Endometrial microvascular endothelial cells (primary cell): ENCODE data around the gene TUT7. TPM values are rescaled to one million over a fixed set of nuclear protein-coding genes. Genes with fewer than 3 reads are reported as not detected.
"Not testable (repeated sequence)": the region's sequence is repeated elsewhere in the genome, so short reads cannot be mapped to it uniquely, and the experiment has no call there.

ENCODE experiments used
- in situ Hi-C: cut with HindIII; loops from 2 replicates; pipeline ENCODE4 v1.10.0; 2017; ENCODE audit warnings: low sequenced_read_pairs, low pct_unique_long_range_greater_than_20kb; ENCODE audit errors: inconsistent ontology term
- total RNA-seq: library from RNA; depleted of rRNA; stranded (reverse); fragments of >200 nt; gene quantifications from one replicate; pipeline ENCODE4 v1.2.3, GENCODE V29; 2015; ENCODE audit errors: inconsistent ontology term

The TUT7 gene
- total RNA-seq, 1 donor from 2014 or later, result 13.6 TPM

DNA sequence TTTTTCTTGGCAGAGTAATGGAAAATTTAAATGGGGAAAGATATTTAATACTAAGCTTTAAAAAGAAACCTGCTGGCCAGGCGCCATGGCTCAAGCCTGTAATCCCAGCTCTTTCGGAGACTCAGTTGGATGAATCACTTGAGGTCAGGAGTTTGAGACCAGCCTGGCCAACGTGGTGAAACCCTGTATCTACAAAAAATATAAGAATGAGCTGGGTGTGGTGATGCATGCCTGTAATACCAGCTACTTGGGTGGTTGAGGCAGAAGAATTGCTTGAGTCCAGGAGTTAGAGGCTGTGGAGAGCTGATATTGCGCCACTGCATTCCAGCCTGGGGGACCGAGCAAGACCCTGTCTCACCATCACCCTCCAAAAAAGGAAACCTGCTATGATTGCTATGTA lies 32.8 kb downstream of the TUT7 start:
- in situ Hi-C loops, result no loop called here

DNA sequence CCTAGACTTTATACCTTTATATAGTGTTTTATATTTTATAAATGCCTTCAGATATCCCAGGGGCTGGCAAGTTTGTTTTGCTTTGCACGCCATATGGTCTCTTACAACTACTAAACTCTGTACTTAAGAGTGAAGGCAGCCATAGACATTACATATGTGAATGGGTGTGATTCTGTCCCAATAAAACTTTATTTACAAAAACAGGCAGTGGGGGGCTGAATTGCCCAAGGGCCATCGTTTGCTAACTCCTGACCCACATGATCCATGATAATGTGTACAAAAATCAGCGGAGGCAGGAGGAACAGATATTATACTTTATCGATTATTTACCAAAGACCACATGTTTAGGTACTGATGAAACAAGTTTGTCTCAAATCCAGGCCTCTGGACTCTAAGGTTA lies 36.0 kb downstream of the TUT7 start:
- in situ Hi-C loops, result no loop called here

DNA sequence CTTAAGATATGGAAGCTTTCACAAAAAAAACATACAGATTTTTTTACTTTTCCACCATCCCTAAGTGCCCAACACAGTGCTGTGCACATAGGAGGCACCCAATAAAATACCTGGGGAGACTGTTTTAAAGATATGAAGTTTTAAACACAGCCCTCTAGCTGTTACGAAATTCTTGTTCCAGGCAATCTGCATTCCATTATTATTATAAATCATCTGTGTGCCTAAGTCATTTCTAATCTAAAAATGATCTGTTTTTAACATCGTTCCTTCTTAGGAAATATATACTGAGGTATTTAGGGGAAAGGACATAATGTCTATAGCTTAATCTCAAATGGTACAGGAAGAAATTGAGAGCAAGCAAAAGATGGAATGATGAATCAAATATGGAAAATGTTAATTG lies 39.1 kb downstream of the TUT7 start:
- in situ Hi-C loops, result no loop called here

DNA sequence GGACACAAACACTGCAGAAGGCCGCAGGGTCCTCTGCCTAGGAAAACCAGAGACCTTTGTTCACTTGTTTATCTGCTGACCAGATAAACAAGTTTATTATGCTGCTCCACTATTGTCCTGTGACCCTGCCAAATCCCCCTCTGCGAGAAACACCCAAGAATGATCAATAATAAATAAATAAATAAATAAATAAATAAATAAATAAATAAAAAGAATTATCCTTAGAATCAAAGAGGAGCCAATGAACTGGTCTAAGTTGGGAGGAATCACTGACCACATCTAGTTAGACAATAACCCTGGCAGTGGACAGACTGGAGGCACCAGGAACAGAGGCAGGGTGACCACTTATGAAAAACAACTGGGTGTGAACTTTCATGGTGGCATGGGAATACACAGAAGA lies 41.3 kb downstream of the TUT7 start:
- in situ Hi-C loops, result not testable (repeated sequence)

DNA sequence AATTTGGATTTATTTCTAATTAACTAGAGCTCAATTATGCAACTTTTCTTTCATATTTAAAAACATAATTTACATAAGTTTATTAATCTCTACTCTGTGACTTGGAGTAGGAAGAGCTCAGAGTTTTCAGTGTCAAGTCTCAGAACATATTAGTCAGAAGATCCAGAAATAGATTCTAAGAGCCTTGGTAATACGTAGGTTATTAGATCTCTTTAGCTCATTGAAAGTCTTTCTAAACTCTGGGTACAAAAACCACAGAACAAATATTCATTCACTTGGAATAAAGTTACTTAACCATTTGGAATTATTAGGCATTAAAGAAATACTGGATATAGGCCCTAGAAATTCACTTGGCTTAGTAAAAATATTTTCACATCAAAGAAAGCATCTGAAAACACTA lies 45.5 kb downstream of the TUT7 start:
- in situ Hi-C loops, result no loop called here

DNA sequence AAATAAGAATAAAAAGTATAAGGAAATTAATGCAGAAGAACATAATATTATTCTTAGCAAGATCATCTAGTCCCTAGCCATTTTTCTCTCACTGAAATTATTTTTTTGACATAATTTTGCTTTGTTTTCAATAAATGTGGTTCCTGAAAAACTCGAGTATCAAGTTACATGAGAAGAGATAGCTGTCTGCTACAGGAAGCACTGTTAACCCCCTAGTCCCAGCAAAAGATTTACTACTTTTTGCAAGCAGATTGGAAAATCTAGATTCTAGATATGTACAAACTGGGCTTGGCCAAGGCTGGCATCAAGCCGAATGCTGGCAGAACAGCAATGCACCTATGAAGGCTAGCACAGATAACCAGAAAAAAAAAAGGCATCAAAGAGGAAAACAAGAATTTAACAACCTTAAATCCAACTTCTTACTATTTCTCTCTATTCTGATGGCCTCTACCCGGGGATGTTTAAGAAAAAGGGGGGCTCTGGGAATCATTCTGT lies 49.9 kb downstream of the TUT7 start:
- in situ Hi-C loops, result no loop called here

DNA sequence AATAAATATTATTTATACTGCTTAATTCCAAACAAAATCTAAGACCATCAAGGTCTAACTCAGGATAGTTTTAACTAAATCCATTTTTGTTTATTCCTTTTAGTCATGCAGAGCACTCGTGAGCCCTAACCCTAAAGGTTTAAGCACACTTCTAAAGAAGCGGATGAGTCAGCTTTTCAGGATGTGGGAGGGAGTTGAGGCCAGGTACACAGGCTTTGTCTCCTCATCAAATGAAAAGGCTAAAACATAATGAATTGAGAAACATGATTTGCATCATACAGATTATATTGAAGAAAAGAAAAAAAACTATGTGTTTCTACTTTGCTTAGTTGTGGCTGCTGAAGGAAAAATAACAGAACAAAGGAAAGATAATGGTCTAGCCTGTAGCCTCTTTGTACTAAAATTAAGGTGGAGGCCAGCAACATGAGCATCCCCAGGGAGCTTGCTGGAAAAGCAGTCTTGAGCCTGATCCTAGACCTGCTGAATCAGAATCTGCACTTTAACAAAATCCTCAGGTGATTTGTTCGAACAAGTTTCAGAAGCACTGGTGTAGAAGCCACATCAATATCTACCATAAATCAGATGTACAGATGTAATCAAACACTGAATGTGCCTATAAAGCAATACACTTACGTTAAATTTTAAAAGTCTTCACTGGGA lies 50.8 kb downstream of the TUT7 start:
- in situ Hi-C loops, result no loop called here

DNA sequence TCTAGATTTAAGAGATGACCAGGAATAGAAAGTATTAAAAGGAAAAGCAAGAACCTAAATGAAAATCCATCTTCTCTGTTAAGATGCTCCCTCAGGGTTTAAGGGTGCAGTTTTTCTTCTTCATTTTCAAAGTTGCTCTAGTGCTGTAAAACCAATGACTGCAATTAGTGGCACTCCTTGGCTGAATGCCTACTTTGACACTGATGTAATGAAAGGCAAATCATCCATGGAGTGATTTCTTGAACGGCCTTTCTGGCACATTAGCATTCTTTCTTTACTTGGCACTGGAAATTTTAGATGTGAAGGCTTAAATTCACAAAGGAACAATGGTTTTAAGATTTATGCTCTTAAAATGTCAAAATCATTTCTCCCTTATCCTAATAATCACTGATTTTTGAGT lies 52.5 kb downstream of the TUT7 start:
- in situ Hi-C loops, result no loop called here

DNA sequence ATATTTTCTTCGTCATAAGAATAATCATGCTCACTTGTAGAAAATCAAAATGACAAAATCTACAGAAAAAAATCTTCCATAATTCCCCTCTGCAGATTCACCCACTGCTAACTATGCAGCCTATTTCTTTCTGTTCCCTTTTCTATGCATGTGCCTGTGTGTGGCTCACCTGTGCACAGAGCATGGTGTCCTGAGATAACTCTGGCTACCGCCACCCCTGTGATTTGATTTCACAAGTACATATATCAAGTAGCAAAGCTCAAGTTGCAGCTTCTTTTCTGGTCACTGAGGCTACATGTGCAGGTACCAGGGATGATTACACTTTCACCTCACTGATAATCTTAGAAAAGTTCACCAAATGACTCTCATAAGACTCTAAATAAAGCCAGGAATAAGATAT lies 53.5 kb downstream of the TUT7 start:
- in situ Hi-C loops, result no loop called here

DNA sequence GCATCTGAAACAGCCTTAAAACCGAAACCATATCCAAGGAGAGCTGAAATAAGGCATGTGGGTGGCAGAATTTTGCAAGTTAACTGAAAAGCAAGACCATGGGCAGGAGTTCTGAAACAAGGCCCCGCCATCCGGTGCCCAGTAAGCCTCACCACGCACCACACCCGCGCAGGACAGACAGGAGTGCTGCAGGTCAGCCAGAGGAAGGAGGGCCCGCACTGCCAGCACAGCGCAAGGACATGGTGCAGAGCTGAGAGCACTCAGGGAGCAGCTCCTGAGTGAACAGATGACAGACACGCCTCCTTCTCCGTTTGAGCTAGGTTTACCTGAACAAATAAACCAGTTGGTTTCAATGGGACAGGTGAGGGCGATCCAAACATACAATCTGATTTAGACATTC lies 55.3 kb downstream of the TUT7 start:
- in situ Hi-C loops, result no loop called here

DNA sequence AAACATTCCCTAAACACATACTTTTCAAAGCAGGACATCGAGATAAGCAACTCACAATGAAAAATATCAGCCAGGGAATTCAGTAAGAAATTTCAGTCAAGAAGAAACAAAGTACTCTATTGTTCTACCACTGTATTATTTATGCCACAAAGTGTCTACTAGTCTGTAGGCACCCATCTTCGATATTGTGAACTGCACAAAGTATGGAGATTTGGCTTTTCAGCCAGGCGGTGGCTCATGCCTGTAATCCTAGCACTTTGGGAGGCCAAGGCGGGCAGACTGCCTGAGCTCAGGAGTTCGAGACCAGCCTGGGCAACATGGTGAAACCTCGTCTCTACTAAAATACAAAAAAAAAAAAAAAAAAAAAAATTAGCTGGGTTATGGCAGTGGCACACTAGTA lies 63.9 kb downstream of the TUT7 start:
- in situ Hi-C loops, result not testable (repeated sequence)

DNA sequence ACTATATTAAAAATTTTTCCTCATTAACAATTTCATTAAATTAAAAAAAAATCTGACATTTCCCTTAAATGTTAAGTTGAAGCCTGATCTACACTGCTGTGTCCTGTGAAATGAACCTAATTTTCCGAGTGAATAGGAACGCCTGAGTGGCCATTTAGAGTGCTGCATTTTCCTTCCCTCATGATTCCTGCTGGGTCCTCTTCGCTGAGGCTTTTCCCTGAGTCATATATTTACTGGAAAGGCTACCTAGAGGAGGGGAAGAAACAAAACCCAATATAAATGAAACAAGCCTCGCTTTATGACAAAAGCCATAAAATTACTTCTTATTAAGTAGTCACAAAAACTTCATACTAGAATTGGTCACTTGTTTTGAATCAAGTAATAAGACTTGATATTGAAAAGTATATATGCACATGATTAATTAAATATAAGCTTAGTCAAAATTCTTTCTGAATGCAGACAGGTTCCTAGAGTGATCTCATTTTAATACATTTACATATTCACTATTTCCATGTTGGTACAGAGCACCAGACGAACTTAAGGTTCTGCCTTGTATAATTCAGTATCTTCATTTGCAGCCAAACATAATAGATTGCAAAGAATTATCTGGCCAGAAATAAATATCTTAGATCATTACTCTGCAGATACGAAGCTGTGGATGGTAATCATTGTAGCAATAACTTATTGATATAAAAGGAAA lies 65.6 kb downstream of the TUT7 start:
- in situ Hi-C loops, result no loop called here

DNA sequence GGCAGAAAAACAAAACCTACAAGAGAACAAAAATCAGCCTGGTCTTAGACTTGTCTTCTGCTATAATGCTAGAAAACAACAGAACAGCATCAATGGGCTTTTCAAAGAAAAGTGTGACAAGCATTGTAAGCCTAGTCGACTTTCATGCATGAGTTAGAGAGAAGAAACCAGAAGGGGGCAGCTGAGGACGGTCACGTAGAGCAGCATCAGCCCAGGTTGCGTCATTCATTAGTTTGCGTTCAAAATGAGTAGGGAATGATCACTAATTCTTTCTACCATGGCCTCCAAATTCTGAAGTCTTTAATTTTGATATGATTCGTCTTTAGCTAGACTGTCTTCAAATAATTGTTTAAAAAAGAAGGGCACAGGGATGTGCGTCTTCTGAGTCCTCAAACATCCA lies 67.2 kb downstream of the TUT7 start:
- in situ Hi-C loops, result no loop called here

DNA sequence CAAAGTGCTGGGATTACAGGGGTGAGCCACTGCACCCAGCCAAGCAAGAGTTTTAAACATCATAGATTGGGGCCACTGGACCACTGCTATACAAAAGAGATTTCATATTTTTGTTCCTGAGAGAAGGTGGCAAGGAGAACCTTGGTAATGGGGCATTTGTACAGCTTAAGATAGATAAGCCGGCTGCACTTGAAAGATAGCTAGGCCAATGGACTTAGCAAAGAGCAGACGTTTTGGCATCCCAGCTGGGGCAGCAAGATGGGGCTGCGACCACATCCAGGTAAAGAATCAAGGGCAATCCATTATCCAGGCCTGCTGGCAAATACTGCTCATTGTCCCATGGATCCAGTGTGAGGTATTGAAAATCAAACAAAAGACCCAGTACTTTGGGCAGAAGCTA lies 67.9 kb downstream of the TUT7 start:
- in situ Hi-C loops, result no loop called here

DNA sequence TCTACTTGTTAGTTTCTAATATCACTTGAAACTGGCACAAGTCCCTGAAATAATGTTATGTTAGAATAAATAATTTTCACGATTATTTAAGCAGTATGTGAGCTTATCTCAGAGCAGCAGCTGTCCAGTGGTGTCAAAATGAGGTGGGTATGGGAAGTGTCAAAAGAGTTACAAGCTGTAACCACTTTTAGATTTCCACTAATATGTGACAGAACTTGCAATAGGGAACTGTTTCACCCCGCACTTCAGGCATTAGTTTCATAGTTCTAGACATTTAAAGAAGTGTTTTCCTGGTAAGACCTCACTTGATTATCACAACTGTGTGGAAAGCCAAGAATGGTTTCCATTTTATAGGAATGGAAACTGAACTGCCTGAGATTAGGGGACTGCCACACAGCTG lies 68.9 kb downstream of the TUT7 start:
- in situ Hi-C loops, result no loop called here

DNA sequence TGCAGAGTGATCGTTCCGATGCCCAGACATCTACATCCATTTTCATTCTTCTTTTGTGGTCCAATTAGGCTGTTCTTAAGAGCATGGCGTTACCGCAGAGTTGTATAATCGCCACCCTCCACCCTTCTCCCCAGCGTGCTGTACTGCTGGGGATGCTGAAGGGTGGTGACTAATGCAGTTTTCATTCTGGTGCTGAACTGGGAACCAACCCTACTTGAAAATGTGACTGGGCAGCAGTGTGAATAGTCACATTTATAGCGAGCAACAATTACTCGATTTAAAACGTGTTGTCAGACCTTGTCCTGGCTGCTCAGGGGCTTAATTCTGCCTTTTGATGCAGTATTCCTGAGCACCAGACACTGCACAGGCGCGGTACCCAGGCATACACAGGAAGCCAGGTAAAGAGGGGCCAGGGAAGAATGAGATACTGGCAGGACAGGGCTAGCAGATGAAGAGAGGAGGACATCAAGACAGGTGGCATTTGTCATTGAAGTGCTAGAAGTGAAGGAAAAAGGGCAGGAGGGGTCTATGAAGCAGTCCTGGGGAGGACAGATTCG lies 71.2 kb downstream of the TUT7 start:
- in situ Hi-C loops, result no loop called here

DNA sequence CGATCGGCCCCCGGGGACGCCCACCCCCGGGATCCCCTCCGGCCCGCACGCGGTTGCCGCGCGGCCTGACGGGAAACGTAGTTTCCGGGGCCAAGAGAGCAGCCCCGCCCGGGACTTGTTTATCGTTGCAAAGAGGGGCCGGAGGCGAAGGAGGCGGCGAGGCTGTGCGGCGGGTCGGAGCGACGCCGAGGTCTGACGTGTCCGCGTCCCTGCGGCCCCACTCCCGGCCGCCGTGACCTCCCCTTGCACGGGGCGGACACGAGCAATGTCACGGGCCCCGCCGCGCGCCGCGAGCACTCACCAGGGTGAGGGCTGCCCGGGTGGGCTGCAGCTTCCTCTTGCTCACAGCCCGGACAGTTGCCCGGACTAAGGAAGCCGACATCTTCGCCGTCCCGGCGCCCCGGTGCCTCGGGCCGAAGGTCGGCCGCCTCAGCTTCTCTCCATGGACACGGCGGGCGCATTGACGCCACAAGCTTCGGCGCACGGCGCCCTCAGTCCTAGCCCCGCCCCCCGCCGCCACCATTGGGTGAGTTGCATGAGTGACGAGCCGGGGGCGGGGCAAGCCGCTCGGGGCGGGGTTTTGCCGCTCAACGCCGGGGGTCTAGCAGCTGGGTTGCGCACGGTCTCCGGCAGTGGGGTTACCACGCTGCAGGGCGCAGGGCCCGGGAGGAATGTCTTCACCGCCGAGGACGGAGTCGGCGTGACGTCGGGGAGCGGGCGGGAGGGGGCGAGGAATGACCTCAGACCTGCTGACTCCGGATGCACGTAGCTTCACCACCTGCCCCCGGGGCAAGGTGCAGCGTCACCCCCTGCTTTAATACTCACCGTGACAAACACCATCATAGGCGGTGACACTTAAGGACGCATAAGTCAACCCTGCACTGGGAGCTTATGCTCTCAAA lies 71.9 kb downstream of the TUT7 start, which contains the start of gene ISCA1:
TSS of gene ISCA1 (minus strand) at position 462 of the 902 bp plus-strand sequence. CDS start at position 382, 80 bp downstream.
- in situ Hi-C loops, result no loop called here

DNA sequence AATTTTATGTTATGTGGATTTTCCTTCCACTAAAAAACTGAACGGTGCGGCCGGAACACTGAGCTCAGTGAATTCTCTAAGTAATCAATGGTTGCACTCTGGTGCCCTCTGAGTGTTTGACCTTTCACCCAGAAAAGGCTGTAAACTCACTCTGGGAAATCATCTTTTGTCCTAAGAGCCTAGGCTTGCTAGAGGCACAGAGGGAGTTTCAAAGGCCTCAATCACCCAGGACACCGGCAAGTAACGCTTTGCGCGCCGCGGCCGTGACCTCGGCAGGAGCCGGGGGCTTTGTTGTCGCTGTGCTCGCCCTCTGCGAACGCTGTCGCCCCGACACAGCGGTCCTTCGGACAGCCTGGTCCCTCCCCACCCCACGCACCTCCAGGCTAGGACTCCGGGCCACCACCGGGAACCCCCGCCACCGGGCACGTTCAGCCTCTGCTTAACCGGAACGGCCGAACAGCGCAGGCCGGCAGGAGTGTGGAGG lies 72.6 kb downstream of the TUT7 start:
- in situ Hi-C loops, result no loop called here

DNA sequence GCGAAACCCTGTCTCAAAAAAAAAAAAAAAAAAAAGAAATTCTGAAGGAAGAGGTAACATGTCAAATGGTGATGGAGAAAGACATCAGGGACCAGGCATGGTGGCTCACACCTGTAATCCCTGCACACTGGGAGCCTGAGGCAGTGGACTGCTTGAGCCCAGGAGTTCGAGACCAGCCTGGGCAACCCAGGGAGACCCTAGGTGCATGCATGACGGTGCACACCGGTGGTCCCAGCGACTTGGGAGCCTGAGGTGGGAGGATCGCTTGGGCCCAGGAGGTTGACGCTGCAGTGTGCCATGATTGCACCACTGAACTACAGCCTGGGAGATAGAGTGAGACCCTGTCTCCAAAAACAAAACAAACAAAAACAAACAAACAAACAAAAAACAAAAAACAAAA lies 73.6 kb downstream of the TUT7 start:
- in situ Hi-C loops, result no loop called here
